GM19099 (cell line): ENCODE data around the gene TINAGL1.

Source experiments
- POLR2A ChIP-seq: IDR thresholded peaks from 3 replicates; pipeline ENCODE4 v1.6.1; 2011; ENCODE audit warnings: low read depth; ENCODE audit not compliant: insufficient read length; ENCODE audit errors: extremely low read depth

TINAGL1 gene

DNA sequence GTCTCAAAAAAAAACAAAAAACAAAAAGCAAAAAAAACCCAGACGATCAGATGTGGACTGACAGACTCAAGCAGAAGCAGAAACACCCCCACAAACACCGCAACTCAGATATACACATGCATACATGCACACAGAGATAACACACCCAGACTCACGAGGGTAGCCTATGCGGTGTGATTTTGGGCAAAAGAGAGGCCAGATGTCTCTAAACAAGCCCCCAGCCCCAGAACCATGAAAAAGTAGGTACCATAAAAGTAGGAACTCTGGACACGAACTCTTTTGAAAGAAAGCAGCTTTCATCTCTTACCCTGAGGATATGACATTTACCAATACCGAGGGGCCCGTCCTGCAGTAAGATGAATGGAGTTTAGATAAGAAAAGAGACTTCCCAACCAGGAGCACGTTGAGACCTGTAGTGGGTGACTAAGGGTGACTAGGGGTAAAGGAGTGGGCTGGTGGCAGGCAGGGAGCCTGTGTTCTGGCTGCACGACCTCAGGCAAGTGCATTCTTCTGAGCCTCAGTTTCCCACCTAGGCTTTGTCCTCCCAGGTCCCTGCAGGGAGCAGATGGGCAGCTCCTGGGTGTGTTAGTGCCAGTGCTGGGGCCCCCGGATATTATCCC lies 1.5 kb upstream of the TINAGL1 start:
- TF ChIP-seq POLR2A: no peak

DNA sequence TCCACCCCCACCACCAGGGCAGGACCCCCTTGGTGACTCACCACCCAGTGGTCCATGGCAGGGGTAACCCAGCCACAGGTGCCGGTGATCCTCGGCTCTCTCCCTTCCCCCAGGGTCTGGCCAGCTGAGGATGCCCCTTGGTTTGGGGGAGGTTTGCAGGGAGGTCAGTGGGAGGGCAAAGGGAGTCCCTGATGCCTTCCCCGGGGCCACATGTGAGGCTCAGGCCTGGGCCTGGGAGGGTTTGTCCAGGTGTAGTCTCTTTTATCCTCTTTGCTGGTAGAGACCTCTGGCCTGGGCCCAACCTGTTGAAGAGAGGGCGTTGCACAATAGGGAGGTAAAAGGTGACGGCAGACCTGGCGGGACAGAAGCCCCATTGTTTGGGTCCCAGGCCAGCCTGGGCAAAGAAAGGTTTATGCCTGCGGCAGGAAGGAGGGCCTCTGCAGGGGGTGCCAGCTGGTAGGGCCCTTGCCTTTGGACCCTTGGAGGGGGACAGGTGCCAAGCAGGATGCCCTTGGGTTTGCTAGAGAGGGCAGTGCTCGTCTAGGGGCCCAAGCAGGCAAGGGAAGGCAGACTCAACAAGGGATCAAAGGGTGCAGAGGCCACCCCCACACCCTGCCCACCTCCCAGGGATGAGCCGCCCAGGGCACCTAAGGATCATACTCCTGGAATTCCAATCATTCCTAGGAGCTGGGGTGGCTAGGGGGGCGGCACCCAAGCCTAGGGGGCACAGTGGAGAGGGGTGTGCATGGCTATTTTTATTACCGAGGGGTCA lies 760 bp upstream of the TINAGL1 start:
- TF ChIP-seq POLR2A: no peak

DNA sequence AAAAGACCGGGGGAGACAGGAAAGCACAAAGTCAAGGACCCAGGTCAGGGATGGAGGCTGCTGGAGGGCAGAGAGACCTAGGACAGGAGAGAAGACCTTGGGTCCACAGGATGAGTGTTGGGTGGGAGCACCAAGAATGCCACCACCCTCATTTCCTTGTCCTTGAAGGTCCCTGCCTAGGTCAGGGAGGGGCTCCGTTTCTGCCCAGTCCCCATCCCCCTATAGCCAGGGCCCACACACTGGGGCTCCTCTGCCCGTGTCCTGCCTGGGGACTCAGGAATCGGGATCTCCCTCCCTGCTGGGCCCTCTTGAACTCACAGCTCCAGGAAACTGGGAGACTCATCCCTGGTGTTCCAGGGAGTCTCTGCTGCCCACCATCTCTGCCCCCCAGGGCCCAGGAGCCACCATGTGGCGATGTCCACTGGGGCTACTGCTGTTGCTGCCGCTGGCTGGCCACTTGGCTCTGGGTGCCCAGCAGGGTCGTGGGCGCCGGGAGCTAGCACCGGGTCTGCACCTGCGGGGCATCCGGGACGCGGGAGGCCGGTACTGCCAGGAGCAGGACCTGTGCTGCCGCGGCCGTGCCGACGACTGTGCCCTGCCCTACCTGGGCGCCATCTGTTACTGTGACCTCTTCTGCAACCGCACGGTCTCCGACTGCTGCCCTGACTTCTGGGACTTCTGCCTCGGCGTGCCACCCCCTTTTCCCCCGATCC lies 584 bp downstream of the TINAGL1 start:
- TF ChIP-seq POLR2A: no peak

DNA sequence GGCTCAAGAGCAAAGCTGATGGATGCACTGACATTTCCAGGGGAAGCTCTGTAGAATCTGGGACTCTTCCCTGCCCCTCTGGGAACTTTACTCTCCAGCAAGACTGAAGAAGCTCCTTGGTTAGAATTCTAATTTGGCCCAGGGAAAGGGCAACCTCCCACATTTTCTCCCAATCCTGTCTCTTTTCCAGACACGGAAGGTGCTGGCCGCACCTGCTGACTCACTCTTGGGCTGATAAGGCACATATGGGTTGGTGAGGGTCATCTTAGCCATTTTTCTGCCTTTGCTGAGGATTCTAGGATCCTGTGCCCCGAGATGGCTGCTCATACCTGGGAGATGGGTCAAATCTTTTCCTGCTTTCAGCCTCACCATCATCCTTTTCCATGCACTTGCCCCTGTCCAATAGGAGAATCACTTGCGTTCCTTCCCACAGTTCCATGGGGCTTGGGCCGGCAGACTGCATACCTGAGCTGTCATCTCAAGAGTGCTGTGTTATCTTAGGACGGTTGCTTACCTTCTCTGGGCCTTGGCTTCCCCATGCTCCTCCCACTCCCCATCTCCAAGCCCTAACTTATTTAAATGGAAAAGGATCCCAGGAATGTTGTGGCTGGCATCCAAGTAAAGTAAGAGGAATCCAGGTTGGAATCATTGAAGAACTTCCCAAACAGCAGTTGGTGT lies 1.3 kb downstream of the TINAGL1 start:
- no peak for TF ChIP-seq POLR2A

DNA sequence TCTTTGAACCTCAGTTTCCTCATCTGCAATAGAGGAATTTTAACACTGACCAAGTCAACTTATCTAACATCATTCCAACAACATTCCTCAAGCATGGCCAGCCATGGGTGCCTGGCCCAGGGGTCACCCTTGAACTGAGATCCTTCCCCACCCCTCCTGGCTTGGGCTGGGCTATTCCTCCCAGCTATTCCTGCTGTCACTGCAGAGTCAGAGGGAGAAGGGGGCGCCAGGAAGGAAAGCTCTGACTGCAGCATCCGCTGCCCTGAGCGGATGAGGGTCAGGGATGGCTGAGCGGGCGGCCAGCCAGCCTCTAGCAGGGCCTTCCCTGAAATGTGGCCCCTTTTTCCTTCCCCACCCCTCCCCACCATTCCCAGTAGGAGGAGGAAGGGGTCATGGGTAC lies 3.1 kb downstream of the TINAGL1 start:
- no peak for TF ChIP-seq POLR2A

DNA sequence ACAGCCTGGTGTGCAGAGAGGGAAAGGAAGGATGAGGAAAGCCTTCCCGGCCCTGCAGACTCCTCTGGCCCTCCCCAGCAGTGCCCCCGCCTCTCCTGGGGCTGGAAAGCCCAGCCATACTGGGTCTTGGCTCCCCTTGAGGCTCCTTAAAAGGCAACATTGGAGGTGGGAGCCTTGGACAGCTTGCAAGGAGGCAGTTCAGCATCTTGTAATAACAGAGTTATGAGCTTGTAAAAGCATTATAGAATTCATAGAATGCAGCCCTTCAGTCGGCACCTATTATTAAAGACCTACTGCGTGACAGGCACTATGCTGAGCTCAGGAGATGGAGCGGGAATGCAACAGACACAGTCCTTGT lies 4.2 kb downstream of the TINAGL1 start:
- TF ChIP-seq POLR2A: no peak

DNA sequence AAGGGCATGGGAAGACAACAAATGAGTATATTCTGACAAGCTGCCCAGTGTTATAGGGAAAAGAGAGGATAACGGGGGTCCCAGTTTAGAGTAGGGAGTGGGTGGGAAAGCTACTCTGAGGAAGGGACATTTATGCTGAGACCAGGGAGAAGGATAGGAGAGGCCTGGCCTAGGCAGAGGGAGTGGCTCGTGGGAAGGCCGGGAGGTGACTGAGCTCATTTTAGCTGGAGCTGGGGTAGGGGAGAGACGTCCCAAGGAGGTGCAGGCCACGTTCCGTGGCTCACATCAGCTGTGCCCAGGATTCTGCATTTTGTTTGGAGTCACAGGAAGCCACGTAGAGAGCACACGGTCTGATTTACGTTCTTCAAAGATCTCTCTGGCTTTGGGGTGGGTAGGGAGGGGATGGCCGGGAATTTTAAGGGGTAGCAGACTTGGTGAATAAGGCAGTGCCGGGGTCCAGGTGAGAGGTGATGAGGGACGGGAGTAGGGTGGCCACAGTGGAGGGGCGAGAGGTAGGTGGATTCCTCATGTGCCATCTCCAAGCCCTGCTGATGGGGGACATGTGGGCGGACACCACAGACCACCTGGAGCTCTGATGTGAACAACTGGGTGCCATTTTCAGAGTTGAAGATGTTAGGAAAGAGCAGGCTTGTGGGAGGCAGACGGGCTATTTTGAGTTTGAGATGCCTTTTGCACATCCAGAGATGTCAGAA lies 4.7 kb downstream of the TINAGL1 start:
- TF ChIP-seq POLR2A: no peak

DNA sequence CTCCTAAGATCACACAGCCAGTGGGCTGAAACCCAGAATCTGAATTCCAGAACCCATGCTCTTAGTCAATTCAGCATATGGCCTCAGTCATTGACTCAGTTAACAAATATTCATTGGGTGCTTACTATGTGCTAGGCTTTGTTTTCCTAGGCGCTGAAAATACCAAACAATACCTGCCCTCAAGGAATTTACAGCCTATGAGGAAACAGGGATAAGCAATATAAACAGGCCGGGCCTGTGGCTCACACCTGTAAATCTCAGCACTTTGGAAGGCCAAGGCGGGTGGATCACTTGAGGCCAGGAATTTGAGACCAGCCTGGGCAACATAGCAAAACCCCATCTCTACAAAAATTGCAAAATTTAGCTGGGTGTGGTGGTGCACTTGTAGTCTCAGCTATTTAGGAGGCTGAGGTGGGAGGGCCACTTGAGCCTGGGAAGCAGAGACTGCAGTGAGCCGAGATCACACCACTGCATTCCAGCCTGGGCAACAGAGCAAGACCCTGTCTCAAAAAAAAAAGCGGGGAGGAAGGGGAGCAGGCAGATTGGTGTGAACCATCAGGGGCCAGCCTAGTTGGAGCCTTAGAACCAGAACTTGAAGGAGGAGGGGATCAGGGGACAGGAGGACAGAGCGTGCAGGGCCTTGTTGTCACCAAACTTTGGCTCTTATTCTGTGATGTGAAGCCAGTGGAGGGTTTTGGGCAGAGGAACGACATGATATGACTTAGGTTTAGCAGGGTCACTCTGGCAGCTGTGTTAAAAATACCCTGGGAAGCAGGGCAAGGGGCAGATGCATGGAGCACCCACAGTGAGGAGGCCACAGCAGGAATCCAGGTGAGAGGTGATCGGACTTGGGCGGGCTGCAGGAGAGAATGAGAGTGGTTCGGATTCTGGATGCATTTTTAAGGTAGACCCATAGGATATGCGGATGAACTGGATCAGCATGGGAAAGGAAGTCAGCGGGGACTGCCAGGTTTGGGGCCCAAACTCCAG lies 5.8 kb downstream of the TINAGL1 start:
- no peak for TF ChIP-seq POLR2A

DNA sequence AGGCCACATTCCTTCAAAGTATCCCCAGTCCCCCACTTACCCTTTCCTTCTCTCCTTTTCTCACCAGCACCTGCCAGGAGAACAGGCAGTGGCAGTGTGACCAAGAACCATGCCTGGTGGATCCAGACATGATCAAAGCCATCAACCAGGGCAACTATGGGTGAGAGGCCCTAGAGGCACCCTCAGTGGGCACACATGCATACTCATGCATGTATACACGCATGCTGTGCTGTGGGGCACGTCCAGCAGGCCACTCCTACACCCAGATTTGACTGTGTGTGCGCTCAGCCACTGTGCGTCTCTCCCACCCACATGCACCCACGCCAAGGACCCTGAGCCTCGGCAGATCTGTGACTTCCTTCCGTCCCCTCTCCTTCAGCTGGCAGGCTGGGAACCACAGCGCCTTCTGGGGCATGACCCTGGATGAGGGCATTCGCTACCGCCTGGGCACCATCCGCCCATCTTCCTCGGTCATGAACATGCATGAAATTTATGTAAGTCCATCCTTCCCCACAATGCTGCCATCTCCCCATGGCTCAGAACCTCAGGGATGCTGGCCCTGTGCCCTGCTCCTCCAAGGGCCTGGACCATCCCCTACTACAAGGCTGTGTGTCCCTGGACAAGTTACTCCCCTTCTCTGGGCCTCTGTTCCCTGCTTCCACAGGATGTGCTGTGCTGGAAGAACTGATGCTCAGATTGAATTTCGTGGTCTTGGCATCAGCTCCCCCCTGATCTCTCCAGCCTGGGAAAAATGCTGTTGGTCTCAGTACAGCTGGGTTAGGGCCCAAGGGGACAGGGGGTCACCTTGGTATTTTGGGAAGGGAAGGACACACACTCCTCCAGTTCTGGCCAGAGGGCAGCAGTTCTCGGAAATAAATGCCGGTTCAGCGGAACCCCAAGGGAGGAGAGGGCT lies 7.0 kb downstream of the TINAGL1 start:
- TF ChIP-seq POLR2A: no peak

DNA sequence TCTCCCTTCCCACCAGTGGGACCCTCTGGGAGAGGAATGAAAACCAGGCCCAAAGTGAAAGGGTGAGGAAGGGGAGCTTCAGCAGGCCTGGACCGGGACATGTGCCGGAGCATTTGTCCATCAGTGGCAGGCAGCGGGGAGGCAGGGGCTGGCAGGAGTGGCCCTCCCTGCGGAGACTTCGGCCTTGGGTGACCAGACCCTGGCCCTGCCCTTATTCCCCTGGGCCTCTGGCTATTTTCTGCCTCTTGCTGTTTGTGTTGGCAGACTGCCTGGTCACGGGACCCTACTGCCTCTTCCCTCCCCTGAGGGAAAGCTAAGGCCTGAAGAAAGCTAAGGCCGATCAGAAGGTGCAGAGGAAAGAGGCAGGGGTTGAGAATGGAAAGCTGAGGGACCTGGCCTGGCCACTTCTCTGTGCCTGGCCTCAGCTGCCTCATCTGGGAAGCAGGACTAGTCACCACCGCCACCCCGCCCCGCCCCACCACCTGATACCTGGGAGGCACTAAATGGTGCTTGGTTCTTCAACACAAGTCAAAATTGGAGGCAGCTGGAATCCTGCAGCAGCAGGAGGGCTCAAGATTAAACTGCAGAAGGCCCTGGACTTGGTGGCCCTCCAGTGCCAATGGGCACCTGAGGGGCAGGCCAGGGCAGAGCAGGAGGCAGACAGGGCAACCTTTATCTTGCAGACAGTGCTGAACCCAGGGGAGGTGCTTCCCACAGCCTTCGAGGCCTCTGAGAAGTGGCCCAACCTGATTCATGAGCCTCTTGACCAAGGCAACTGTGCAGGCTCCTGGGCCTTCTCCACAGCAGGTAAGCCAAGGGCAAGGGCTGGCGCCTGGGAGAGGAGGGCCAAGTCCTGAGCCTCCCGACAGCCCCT lies 7.9 kb downstream of the TINAGL1 start:
- no peak for TF ChIP-seq POLR2A

DNA sequence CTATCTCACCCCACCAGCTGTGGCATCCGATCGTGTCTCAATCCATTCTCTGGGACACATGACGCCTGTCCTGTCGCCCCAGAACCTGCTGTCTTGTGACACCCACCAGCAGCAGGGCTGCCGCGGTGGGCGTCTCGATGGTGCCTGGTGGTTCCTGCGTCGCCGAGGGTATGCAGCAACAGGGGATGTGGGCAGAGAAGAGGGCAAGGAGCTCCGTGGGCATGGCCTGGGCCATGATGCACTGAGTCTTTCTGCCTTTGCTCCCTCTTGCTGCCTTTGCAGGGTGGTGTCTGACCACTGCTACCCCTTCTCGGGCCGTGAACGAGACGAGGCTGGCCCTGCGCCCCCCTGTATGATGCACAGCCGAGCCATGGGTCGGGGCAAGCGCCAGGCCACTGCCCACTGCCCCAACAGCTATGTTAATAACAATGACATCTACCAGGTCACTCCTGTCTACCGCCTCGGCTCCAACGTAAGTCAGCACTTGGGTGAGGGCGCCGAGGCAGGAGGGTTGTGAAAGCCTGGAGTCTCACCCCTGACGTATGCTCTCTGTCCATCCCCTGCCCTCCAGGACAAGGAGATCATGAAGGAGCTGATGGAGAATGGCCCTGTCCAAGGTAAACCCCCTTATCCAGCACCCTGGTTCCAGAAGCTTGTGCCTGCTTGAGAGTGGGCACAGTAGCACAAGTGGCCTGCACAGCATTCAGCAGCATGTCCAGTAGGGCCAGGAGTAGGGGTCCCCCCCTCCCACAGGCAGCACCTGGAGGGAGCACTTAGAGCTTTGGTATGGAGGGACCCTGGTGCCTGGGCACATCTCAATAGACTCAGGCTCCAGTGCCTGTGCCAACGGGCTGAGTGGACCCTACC lies 8.8 kb downstream of the TINAGL1 start:
- no peak for TF ChIP-seq POLR2A
